ENCODE data around the gene HSH2D. TPM values are rescaled to one million over a fixed set of nuclear protein-coding genes. Genes with fewer than 3 reads are reported as not detected.

HSH2D gene
- total RNA-seq, 4 donors from 2014 or later: 28.0 to 111 (median 58.8) TPM

- Histone ChIP-seq H3K27ac (no peak overlapping the region), H3K27me3 (no peaks in the 10 kb centered on the region), H3K4me1 (peaks cover 0 to 21% (median 3%) of the 10 kb centered on the region in 4 donors), H3K9me3 (no peaks in the 10 kb centered on the region), H3K36me3 (peaks cover 0 to 66% (median 6%) of the 10 kb centered on the region in 3 donors), H3K4me3 (no peak overlapping the region)
- no peak for DNase-seq
- TF ChIP-seq POLR2A (IDR thresholded peaks at IDR 0.05) (no peak), CTCF (IDR thresholded peaks at IDR 0.05) (no peak)
Measured at GRCh38 chr19:16191216-16191908, 47.9 kb downstream of the HSH2D start.

GRCh38 chr19:16193466-16193865 lies 50.0 kb downstream of the HSH2D start:
- H3K36me3 ChIP-seq: peaks cover 0 to 50% (median 6%) of the 10 kb centered on the region in 3 donors
- H3K27ac ChIP-seq: no peak overlapping the region

GRCh38 chr19:16197188-16197621 lies 53.7 kb downstream of the HSH2D start:
- Histone ChIP-seq H3K27me3 (no peaks in the 10 kb centered on the region), H3K36me3 (peaks cover 0 to 20% (median 0%) of the 10 kb centered on the region in 3 donors), H3K27ac (peak overlapping the region; percentile 81 to 95 (median 94)), H3K4me1 (peaks cover 4 to 44% (median 15%) of the 10 kb centered on the region in 4 donors), H3K9me3 (no peaks in the 10 kb centered on the region), H3K4me3 (peak overlapping the region; percentile 63 to 91 (median 84))
- TF ChIP-seq CTCF (IDR thresholded peaks at IDR 0.05) (no peak), POLR2A (IDR thresholded peaks at IDR 0.05) (no peak)
- peak in 1 of 3 donors; percentile 53 for DNase-seq

More at GRCh38 chr19:16193466-16193865, 50.0 kb downstream of the HSH2D start:
- DNase-seq: no peak
- TF ChIP-seq CTCF (IDR thresholded peaks at IDR 0.05): no peak
- no peak for TF ChIP-seq POLR2A (IDR thresholded peaks at IDR 0.05)
- Histone ChIP-seq H3K27me3 (no peaks in the 10 kb centered on the region), H3K4me1 (peaks cover 0 to 17% (median 7%) of the 10 kb centered on the region in 4 donors), H3K9me3 (no peaks in the 10 kb centered on the region), H3K4me3 (no peak overlapping the region)

- DNase-seq: peak; percentile 97 to 99 (median 98)
- Histone ChIP-seq H3K4me1 (peaks cover 4 to 48% (median 15%) of the 10 kb centered on the region in 4 donors), H3K27me3 (no peaks in the 10 kb centered on the region), H3K27ac (peak within 1 kb of the TSS; percentile 81 to 95 (median 94)), H3K36me3 (peaks cover 0 to 20% (median 0%) of the 10 kb centered on the region in 3 donors), H3K4me3 (peak within 1 kb of the TSS; percentile 63 to 91 (median 84)), H3K9me3 (no peaks in the 10 kb centered on the region)
- TF ChIP-seq CTCF (IDR thresholded peaks at IDR 0.05) (no peak), POLR2A (IDR thresholded peaks at IDR 0.05) (peak; percentile 21 to 24)
Measured at GRCh38 chr19:16197622-16198369, 54.3 kb downstream of the HSH2D start, which contains the start of gene AP1M1. Gene AP1M1 (plus strand): TSS chr19:16197911. CDS start chr19:16198027, 116 bp downstream.

- Histone ChIP-seq H3K9me3 (no peaks in the 10 kb centered on the region), H3K4me3 (peak overlapping the region; percentile 63 to 91 (median 84)), H3K36me3 (peaks cover 0 to 20% (median 0%) of the 10 kb centered on the region in 3 donors), H3K27me3 (no peaks in the 10 kb centered on the region), H3K27ac (peak overlapping the region; percentile 81 to 95 (median 94)), H3K4me1 (peaks cover 4 to 48% (median 15%) of the 10 kb centered on the region in 4 donors)
- TF ChIP-seq CTCF (IDR thresholded peaks at IDR 0.05): no peak
- peak in 1 of 2 donors; percentile 53 for TF ChIP-seq POLR2A (IDR thresholded peaks at IDR 0.05)
- DNase-seq: peak in 2 of 3 donors; percentile 77 to 81
Measured at GRCh38 chr19:16198370-16198651, 54.8 kb downstream of the HSH2D start.

All from Peyer's patch (tissue), 4 donors.